Testis (tissue), 2 donors: ENCODE measurements around the gene AUP1.

ENCODE experiments used
- CTCF ChIP-seq, 3 experiments: fragments of 450-650 bp in 2 of 3; fragments of 200-600 bp in 1 of 3; sonication (generic) in 1 of 3; IDR thresholded peaks; one replicate each; pipeline ENCODE4 v1.5.1; 2016 to 2019; ENCODE audit warnings: antibody characterized with exemption in 3 of 3, mild to moderate bottlenecking in 2 of 3, moderate library complexity in 1 of 3
- POLR2A ChIP-seq: fragments of 450-650 bp; IDR thresholded peaks from one replicate; pipeline ENCODE4 v1.6.1; 2017; ENCODE audit warnings: antibody characterized with exemption, mild to moderate bottlenecking, moderate library complexity

- TF ChIP-seq CTCF (IDR thresholded peaks at IDR 0.05) (no peak), POLR2A (no peak)
Measured at GRCh38 chr2:74533464-74533863, 4.0 kb upstream of the AUP1 start.
